Activated T-cell treated with anti-CD3 and anti-CD28 coated beads, Interleukin-2, amount 50 U/mL, for 4 hours (primary cell): ENCODE results near the gene JPH3. TPM values are rescaled to one million over a fixed set of nuclear protein-coding genes. Genes with fewer than 3 reads are reported as not detected.

ENCODE experiments used
- ATAC-seq, 2 donors: fragments of 200-7000 bp; cut with Tn5 transposase; one replicate each; pipeline ENCODE4 v1.10.0; 2021
- DNase-seq: peaks from one replicate; pipeline ENCODE4 v3.0.0-alpha.2; 2020
- H3K27me3 Mint-ChIP-seq: one replicate; pipeline ENCODE4 v1.8.0; 2021; ENCODE audit warnings: low read depth, mixed read lengths
- H3K36me3 Mint-ChIP-seq: one replicate; pipeline ENCODE4 v1.8.0; 2022; ENCODE audit warnings: mixed read lengths; ENCODE audit not compliant: insufficient read depth
- H3K4me1 Mint-ChIP-seq: one replicate; pipeline ENCODE4 v1.8.0; 2021; ENCODE audit warnings: low read depth, mixed read lengths
- H3K4me3 Mint-ChIP-seq: one replicate; pipeline ENCODE4 v1.8.0; 2021; ENCODE audit warnings: mild to moderate bottlenecking, moderate library complexity, mixed read lengths
- H3K9me3 Mint-ChIP-seq: one replicate; pipeline ENCODE4 v1.8.0; 2021; ENCODE audit warnings: mixed read lengths
- total RNA-seq, 3 donors: library from RNA; stranded (reverse); gene quantifications; one replicate each; pipeline ENCODE4 v1.2.1, GENCODE V29; 2021

The JPH3 gene
- total RNA-seq, 3 donors from 2014 or later, result not detected

- DNase-seq, result no peak
- Mint-ChIP-seq H3K36me3 (no peaks in the 10 kb centered on the region), H3K9me3 (no peaks in the 10 kb centered on the region), H3K27me3 (peaks cover 7% of the 10 kb centered on the region), H3K4me1 (no peaks in the 10 kb centered on the region), H3K4me3 (no peak overlapping the region)
- peak in 1 of 2 donors; percentile 21 for ATAC-seq
These were observed 55.4 kb downstream of the JPH3 start for GRCh38 chr16:87657621-87658192.

- Mint-ChIP-seq H3K9me3 (no peaks in the 10 kb centered on the region), H3K36me3 (no peaks in the 10 kb centered on the region), H3K4me1 (no peaks in the 10 kb centered on the region), H3K4me3 (no peak overlapping the region), H3K27me3 (peaks cover 10% of the 10 kb centered on the region)
- ATAC-seq (no peak), DNase-seq (no peak)
These were observed 56.4 kb downstream of the JPH3 start for GRCh38 chr16:87658564-87659225.

GRCh38 chr16:87661561-87661960 lies 59.3 kb downstream of the JPH3 start:
- no peak overlapping the region for H3K4me3 Mint-ChIP-seq
- H3K9me3 Mint-ChIP-seq, result no peaks in the 10 kb centered on the region
- ATAC-seq (peak; percentile 46 to 48), DNase-seq (no peak)
- H3K36me3 Mint-ChIP-seq, result no peaks in the 10 kb centered on the region
- no peaks in the 10 kb centered on the region for H3K4me1 Mint-ChIP-seq
- peaks cover 10% of the 10 kb centered on the region for H3K27me3 Mint-ChIP-seq

DNA sequence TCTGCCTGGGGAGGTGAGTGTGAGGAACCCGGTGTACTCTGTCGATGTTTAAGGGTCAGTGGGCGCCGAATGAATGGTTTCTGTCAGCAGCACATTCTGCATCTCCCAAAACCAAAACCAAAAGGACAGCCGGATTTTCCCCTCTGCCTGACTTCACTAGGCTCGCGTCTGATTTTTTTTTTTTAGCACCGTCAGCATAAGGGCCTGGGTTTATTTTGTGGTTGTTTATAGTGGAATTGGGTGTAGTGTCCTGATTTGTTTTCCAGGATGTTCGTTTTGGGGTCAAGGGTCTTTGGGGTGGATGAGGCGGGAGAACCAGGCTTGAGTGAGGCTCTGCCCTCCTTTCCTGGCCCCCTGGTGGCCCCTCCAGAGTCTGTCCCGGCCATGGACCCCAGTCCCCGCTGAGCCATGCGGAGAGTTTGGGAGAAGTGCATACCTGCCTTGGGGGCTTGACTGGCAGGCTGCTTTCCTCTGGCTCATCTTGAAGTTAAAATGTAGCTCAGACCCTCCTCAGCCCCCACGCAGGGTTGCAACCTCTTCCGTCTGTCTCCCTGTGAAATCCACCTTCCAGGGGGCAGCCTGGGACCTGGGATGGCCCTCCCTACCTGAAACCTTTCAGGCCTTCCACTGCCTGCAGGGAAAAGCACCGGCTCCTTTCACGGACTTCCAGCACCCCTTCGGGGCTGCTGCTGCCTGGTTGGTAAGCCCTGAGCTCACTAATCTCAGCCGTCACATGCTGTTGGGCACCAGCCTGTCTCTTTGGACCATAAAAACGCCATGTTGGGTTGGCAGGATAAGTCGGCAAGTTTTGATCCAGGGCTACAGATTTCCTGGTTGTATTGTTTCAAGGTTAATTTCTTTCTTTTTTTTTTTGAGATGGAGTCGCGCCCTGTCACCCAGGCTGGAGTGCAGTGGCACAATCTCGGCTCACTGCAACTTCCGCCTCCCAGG lies 60.2 kb downstream of the JPH3 start:
- Mint-ChIP-seq H3K27me3 (peaks cover 10% of the 10 kb centered on the region), H3K9me3 (no peaks in the 10 kb centered on the region), H3K4me3 (no peak overlapping the region), H3K36me3 (no peaks in the 10 kb centered on the region), H3K4me1 (no peaks in the 10 kb centered on the region)
- DNase-seq, result no peak
- no peak for ATAC-seq

GRCh38 chr16:87664792-87665191 lies 62.5 kb downstream of the JPH3 start:
- DNase-seq (no peak), ATAC-seq (no peak)
- Mint-ChIP-seq H3K27me3 (peaks cover 15% of the 10 kb centered on the region), H3K4me3 (no peak overlapping the region), H3K4me1 (no peaks in the 10 kb centered on the region), H3K9me3 (no peaks in the 10 kb centered on the region), H3K36me3 (no peaks in the 10 kb centered on the region)

DNA sequence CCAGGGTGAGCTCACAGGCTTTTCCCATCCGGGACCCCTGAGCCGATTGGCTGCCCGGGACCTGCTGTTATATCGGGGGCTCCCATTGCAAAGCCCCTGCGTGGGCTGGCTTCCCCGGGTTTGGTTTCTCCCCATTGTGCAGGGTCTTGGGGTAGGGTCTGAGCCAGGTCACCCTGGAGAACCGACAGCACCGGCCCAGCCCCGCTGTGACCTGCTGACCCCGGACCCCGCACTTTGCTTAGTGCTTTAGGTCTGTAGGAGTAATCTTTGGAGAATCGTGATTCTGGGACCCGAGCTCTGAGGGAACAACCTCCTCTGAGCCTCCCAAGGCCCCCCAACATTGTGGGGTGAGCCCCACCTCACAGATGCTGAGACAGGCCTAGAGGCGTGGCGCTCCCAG lies 62.9 kb downstream of the JPH3 start:
- ATAC-seq, result no peak
- Mint-ChIP-seq H3K4me1 (no peaks in the 10 kb centered on the region), H3K4me3 (no peak overlapping the region), H3K9me3 (no peaks in the 10 kb centered on the region), H3K27me3 (peaks cover 15% of the 10 kb centered on the region), H3K36me3 (no peaks in the 10 kb centered on the region)
- no peak for DNase-seq

DNA sequence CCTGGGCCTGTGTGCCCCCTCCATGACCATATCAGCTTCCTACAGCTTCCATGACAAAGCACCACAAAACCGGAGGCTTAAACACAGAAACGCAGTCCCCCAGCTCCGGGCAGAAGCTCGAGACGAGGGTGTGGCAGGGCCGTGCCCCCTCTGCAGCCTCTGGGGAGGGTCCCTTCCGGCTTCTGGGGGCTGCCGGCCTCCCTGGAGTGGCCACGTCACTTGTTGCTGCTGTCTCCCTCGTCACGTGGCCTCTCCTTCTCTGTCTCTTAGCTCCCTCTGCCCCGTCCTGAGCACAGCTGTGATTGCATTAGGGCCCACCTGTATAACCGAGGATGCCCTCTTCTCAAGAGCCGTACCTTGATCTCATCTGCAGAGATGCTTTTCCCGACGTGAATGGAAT lies 64.6 kb downstream of the JPH3 start:
- no peak overlapping the region for H3K4me3 Mint-ChIP-seq

DNA sequence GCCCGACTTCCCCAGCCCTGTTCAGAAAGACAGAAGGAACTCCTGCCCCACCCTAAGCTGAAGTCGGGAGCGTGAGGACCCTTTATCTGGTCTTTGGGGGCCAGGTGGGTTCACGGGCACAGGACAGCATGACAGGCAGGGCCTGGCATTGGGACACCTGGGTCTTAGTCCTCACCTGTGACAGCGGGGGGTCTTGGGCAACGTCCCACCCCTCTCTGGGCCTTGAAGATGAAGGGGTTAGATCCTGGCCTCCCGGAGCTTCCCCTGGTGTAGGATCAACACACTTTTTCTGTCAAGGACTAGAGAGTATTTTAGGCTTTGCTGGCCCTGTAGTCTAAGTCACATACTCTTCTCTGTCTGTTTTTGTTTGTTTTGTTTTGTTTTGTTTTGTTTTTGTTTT lies 65.1 kb downstream of the JPH3 start:
- Mint-ChIP-seq H3K36me3 (no peaks in the 10 kb centered on the region), H3K4me1 (no peaks in the 10 kb centered on the region), H3K9me3 (no peaks in the 10 kb centered on the region), H3K4me3 (no peak overlapping the region), H3K27me3 (peaks cover 9% of the 10 kb centered on the region)
- ATAC-seq (no peak), DNase-seq (no peak)

More for the DNA sequence above, 64.6 kb downstream of the JPH3 start:
- H3K27me3 Mint-ChIP-seq, result peaks cover 9% of the 10 kb centered on the region
- H3K4me1 Mint-ChIP-seq, result no peaks in the 10 kb centered on the region
- DNase-seq (no peak), ATAC-seq (no peak)
- no peaks in the 10 kb centered on the region for H3K36me3 Mint-ChIP-seq
- no peaks in the 10 kb centered on the region for H3K9me3 Mint-ChIP-seq

- Mint-ChIP-seq H3K9me3 (no peaks in the 10 kb centered on the region), H3K4me3 (no peak overlapping the region), H3K27me3 (peaks cover 7% of the 10 kb centered on the region), H3K36me3 (no peaks in the 10 kb centered on the region), H3K4me1 (no peaks in the 10 kb centered on the region)
- DNase-seq, result no peak
- ATAC-seq, result no peak
These were observed 65.6 kb downstream of the JPH3 start for GRCh38 chr16:87667946-87668345.

DNA sequence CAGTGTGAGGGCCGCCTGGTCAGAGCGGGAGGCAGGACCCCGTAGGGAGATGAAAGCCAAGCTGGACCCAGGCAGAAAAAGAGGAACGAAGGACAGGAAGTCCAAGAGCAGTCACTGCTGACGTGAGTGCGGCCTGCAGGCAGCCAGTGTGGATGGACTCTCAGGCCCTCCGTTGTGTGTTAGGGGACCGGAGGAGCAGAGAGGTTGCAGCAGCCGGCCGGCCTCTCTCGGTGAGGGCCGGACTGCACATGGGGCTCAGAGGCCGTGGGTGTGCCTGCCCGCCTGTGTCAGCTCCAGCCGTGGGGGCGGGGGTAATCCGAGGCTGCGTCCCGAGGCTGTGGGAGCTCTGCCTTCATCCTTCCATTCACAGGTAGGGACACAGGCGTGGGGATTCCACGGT lies 67.4 kb downstream of the JPH3 start:
- ATAC-seq, result no peak
- no peak overlapping the region for H3K4me3 Mint-ChIP-seq
- H3K27me3 Mint-ChIP-seq, result peaks cover 4% of the 10 kb centered on the region
- H3K36me3 Mint-ChIP-seq, result no peaks in the 10 kb centered on the region
- DNase-seq, result no peak
- H3K9me3 Mint-ChIP-seq, result no peaks in the 10 kb centered on the region
- no peaks in the 10 kb centered on the region for H3K4me1 Mint-ChIP-seq

DNA sequence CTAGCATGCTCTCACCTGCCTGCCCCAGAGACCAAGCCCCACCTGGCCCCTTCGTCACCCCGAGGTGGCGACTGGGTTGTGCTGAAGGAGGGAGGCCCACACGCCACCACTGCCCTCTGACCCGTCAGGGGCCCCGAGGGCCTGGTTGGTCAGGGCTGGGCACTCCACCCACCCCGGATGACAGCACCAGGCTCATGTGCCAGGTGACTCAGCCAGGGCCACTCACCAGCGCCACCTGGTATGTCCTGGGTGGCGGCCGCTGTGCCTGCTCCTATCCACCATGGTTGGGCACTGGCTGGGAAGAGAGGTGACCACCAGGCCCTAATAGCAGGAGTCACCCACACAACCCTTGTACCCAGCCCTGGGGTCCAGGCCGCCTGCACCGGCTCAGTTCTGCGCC lies 68.9 kb downstream of the JPH3 start:
- ATAC-seq, result no peak
- H3K9me3 Mint-ChIP-seq, result no peaks in the 10 kb centered on the region
- no peaks in the 10 kb centered on the region for H3K4me1 Mint-ChIP-seq

DNA sequence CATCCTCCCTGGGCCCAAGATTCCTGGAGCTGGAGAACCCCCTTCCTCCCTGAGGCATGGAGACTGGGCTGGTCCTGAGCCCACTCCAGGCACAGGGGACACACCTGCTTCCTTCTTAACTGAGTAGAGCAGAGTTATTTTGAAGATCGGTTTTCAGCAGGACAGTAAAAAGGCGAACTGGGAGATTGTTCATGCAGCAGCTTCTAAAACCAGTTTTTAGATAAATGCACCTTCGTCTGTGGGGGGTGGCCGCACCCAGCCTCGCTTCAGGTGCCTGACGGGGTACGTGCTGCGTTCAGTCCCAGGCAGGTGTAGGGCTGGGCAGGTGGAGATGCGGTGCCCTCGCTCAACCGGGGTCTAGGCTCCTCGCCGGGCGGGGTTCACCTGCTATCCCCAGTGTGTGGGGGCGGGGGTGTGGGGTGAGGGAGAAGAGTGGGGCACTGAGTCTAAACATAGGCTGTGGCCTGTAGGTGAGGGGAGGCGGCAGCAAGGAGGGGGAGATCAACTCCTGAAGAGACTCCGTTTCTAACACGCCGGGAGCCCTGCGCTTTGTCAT lies 69.5 kb downstream of the JPH3 start:
- no peak for ATAC-seq
- Mint-ChIP-seq H3K36me3 (no peaks in the 10 kb centered on the region), H3K4me3 (no peak overlapping the region)

More for the DNA sequence above, 68.9 kb downstream of the JPH3 start:
- DNase-seq, result no peak
- no peak overlapping the region for H3K4me3 Mint-ChIP-seq
- no peaks in the 10 kb centered on the region for H3K36me3 Mint-ChIP-seq
- peaks cover 4% of the 10 kb centered on the region for H3K27me3 Mint-ChIP-seq

DNA sequence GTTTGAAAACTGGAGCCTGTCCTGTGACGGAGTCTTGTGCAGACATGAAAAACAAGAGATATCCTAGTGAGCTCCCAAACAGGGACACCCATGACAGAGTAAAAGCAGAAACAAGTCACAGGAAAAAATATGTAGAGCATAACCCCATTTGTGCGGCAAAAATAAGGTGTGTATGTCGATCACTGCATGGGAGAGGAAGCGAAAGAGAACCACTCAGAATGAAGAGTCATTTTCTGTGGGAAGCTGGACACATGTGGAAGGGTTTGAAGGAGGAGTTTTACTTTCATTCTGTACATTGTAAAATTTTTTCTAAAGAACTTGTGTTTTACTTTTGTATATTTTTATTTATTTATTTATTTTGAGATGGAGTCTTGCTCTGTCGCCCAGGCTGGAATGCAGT lies 72.1 kb downstream of the JPH3 start:
- H3K36me3 Mint-ChIP-seq, result no peaks in the 10 kb centered on the region
- no peak for DNase-seq
- no peaks in the 10 kb centered on the region for H3K9me3 Mint-ChIP-seq
- H3K4me3 Mint-ChIP-seq, result no peak overlapping the region
- H3K4me1 Mint-ChIP-seq, result no peaks in the 10 kb centered on the region
- H3K27me3 Mint-ChIP-seq, result no peaks in the 10 kb centered on the region
- no peak for ATAC-seq

More for the DNA sequence above, 69.5 kb downstream of the JPH3 start:
- DNase-seq, result no peak
- peaks cover 4% of the 10 kb centered on the region for H3K27me3 Mint-ChIP-seq
- no peaks in the 10 kb centered on the region for H3K9me3 Mint-ChIP-seq
- H3K4me1 Mint-ChIP-seq, result no peaks in the 10 kb centered on the region

DNA sequence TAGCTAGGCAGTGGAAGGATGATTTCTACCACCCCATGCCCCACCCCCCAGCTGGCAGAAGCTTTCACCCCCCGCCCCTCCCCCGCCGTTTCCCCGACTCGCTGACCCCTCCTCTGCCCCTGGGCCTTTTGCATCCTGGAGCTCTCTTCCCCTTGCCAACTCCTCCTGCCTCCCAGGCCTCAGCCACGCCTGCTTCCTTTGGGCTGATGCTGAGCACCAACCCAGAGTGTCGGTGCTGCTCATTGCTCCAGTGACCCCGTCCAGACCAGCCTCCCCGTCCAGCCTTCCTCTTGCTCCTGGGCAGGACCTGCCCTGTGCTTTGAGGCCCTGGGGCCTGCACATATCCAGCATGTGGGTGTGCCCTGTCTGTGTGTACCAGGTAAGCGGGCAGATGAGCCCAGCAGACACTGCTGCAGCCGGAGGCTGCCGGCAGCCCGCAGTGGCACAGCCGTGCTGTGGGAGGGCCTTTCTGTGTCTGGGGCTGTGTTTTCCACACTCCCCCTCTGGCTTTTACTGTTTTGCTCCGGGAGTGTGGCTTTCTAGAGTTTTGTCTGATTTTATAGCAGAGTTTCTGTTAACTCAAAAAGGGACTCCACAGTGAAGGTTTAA lies 72.9 kb downstream of the JPH3 start:
- H3K36me3 Mint-ChIP-seq, result no peaks in the 10 kb centered on the region
- no peak for ATAC-seq
- no peaks in the 10 kb centered on the region for H3K9me3 Mint-ChIP-seq
- no peaks in the 10 kb centered on the region for H3K27me3 Mint-ChIP-seq
- no peak for DNase-seq
- H3K4me3 Mint-ChIP-seq, result no peak overlapping the region
- H3K4me1 Mint-ChIP-seq, result no peaks in the 10 kb centered on the region
